ENCODE data around the gene SEMA3G.

SEMA3G gene

DNA sequence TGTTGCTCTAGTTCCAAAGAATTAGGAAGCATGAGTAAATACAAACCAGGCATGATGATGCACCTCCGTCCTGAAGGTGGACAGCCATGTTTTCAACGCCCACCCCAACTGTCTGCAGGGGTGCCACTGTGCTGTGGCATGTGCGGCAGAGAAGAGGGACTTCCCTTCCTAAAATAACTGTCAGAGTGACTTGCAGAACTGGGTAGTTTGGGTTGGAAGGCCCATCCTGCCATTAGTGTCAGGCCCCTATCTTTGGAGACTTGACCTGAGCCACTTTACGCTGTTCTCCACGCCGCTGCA is 32.8 kb upstream of the SEMA3G start:
- Histone ChIP-seq H3K27ac (ENCODE audit: low read length) (no peak overlapping the region), H3K4me1 (ENCODE audit: control insufficient read depth, insufficient read depth, low read length) (no peaks in the 10 kb centered on the region), H3K27me3 (ENCODE audit: control insufficient read depth, insufficient read depth, low read length) (no peaks in the 10 kb centered on the region), H3K4me3 (ENCODE audit: low read length) (no peak overlapping the region), H3K36me3 (ENCODE audit: control insufficient read depth, insufficient read depth, low read length) (peaks cover 59% of the 10 kb centered on the region), H3K9me3 (ENCODE audit: control insufficient read depth, insufficient read depth, low read length) (no peaks in the 10 kb centered on the region)
- no CpG with 5 or more reads among the region's 6 CpGs for whole genome bisulfite sequencing (ENCODE audit: insufficient coverage, insufficient read length)
- DNase-seq (ENCODE audit: low read depth, low spot score): no peak

DNA sequence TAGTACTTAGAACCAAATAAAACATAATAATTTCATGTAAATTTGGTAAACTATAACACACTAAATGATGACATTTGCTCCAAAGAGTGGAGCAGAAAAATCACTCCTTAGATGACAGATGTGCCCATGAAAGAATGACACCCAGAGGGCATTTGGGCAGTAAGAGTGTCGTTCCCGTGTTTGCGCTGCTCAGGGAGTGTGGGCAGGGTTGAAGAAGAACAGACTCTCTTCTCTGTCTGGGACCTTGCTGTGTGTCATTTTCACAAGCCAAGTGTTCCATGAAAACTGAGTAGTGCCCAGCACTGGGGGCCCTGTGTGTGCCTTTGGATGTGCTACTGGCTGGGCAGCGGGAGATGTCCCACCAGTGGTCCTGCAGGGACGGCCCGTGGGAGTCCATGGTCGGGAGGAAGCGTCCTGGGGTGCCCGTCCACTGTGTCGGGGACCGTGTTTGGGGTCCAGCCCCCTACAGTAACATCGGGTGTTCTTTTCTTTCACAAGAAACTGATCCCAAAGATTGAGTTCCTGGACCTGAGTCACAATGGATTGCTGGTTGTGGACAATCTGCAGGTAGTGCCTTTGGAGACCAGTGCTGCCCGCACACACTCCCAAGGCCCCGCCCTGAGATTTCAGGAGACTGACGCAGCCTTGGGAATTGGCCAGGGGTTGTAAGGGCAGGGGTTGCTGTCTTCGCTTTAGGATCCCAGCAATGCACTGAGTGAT is 32.3 kb upstream of the SEMA3G start:
- no peaks in the 10 kb centered on the region for H3K9me3 ChIP-seq (ENCODE audit: control insufficient read depth, insufficient read depth, low read length)
- H3K36me3 ChIP-seq (ENCODE audit: control insufficient read depth, insufficient read depth, low read length): peaks cover 62% of the 10 kb centered on the region
- H3K27ac ChIP-seq (ENCODE audit: low read length): no peak overlapping the region
- no peak overlapping the region for H3K4me3 ChIP-seq (ENCODE audit: low read length)
- no peaks in the 10 kb centered on the region for H3K27me3 ChIP-seq (ENCODE audit: control insufficient read depth, insufficient read depth, low read length)
- DNase-seq (ENCODE audit: low read depth, low spot score): no peak
- no peaks in the 10 kb centered on the region for H3K4me1 ChIP-seq (ENCODE audit: control insufficient read depth, insufficient read depth, low read length)
- no CpG with 5 or more reads among the region's 16 CpGs for WGBS (ENCODE audit: insufficient coverage, insufficient read length)

DNA sequence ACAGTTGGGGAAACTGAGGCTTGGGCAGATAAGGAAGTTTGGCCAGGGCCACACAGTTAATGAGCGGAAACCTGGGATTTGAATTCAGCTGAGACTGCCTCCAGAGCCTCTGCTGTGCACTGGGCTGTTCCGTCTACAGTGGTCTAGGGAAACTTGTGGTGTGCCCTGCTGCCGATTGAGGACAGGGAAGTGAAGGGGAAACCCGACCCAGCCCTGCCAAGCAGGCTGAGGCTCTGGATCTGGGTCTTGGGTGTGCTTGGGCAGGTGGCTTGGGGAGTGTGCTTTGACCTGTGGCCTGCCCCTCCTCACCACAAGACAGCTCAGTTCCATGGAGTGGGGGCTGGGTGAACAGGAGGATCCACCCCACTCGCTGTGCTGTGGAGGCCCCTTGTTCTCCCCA is 28.1 kb upstream of the SEMA3G start:
- Histone ChIP-seq H3K27ac (ENCODE audit: low read length) (no peak overlapping the region), H3K36me3 (ENCODE audit: control insufficient read depth, insufficient read depth, low read length) (peaks cover 44% of the 10 kb centered on the region)

DNA sequence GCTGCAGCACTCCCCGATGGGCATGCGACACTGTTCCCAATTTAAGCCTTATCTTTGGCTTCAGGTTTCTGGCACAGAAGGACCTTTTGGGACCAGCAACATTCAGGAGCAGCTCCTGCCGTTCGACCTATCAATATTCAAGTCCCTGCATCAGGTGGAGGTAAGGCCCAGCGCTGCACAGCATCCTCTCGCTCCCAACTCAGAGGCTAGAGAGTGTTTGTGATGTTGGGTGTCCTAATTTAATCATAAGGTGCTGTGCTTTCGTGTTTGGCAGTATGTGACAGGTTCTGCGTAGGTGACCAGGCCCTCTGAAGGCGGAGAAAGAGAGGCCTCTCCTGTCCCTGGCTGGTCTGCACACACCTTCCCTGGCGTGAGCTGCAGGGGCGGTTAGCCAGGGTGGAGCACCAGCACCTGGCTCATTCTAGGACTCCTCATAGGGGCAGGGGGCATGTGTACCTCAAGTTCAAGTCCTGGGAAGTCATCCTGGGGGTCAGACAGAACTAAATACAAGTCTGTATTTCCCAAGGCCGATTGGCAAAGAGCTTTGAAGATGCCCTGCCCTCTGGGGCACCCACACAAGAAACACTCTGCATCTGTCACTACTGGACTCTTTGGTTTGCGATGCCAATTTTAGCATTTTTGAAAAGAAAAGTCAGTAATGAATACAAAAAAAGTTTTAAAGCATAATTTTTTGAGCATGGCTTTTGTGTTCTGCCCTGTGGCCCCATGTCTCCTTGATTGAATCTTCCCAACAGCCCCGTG is 27.5 kb upstream of the SEMA3G start:
- no peak for DNase-seq (ENCODE audit: low read depth, low spot score)
- Histone ChIP-seq H3K27me3 (ENCODE audit: control insufficient read depth, insufficient read depth, low read length) (no peaks in the 10 kb centered on the region), H3K9me3 (ENCODE audit: control insufficient read depth, insufficient read depth, low read length) (no peaks in the 10 kb centered on the region), H3K27ac (ENCODE audit: low read length) (no peak overlapping the region), H3K4me1 (ENCODE audit: control insufficient read depth, insufficient read depth, low read length) (no peaks in the 10 kb centered on the region), H3K4me3 (ENCODE audit: low read length) (no peak overlapping the region), H3K36me3 (ENCODE audit: control insufficient read depth, insufficient read depth, low read length) (peaks cover 37% of the 10 kb centered on the region)
- WGBS (ENCODE audit: insufficient coverage, insufficient read length): no CpG with 5 or more reads among the region's 14 CpGs

More for the DNA sequence above, 28.1 kb upstream of the SEMA3G start:
- Histone ChIP-seq H3K4me1 (ENCODE audit: control insufficient read depth, insufficient read depth, low read length) (no peaks in the 10 kb centered on the region), H3K27me3 (ENCODE audit: control insufficient read depth, insufficient read depth, low read length) (no peaks in the 10 kb centered on the region), H3K4me3 (ENCODE audit: low read length) (no peak overlapping the region), H3K9me3 (ENCODE audit: control insufficient read depth, insufficient read depth, low read length) (no peaks in the 10 kb centered on the region)
- no peak for DNase-seq (ENCODE audit: low read depth, low spot score)
- WGBS (ENCODE audit: insufficient coverage, insufficient read length): no CpG with 5 or more reads among the region's 5 CpGs

DNA sequence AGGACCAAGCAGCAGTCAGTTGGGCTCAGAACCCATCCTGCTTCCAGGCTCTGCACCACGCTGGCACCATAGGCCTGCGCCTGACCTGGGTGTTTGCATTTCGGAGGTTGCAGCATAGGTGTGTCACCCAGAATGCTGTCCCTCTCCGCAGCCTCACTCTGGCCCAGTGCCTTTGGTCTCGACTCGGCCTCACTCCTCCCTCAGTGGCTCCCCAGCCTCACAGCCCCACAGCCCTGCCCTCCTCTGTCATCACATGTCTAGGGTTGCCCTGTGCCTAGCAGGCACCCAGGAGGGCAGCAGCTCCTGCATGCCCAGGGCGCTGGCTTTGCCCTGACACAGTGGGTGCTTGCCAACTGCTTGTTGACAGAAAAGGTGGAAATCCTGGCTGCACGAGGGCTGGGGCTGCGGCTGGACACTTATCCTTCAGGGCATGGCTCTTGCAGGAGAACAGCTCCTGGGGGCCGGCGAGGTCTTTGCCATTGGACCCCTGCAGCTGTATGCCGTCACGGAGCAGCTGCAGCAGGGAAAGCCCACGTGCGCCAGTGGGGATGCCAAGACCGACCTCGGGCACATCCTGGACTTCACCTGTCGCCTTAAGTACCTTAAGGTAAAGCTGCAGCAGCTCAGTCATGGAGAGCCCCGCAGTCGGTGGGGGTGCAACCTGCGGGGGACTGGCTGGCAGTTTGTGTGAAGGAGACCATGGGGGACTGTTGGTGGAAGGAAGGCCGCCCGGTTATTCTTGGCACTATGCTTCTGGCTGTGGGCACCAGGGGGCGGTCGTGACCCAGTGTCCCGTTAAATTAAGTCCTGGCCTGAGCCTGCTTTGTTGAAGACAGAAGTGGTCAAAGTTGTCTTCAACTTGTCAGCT is 26.7 kb upstream of the SEMA3G start:
- DNase-seq (ENCODE audit: low read depth, low spot score): no peak
- H3K4me1 ChIP-seq (ENCODE audit: control insufficient read depth, insufficient read depth, low read length): no peaks in the 10 kb centered on the region
- no peak overlapping the region for H3K27ac ChIP-seq (ENCODE audit: low read length)
- no CpG with 5 or more reads among the region's 26 CpGs for WGBS (ENCODE audit: insufficient coverage, insufficient read length)
- H3K27me3 ChIP-seq (ENCODE audit: control insufficient read depth, insufficient read depth, low read length): no peaks in the 10 kb centered on the region
- H3K36me3 ChIP-seq (ENCODE audit: control insufficient read depth, insufficient read depth, low read length): peaks cover 34% of the 10 kb centered on the region
- H3K9me3 ChIP-seq (ENCODE audit: control insufficient read depth, insufficient read depth, low read length): no peaks in the 10 kb centered on the region
- H3K4me3 ChIP-seq (ENCODE audit: low read length): no peak overlapping the region

DNA sequence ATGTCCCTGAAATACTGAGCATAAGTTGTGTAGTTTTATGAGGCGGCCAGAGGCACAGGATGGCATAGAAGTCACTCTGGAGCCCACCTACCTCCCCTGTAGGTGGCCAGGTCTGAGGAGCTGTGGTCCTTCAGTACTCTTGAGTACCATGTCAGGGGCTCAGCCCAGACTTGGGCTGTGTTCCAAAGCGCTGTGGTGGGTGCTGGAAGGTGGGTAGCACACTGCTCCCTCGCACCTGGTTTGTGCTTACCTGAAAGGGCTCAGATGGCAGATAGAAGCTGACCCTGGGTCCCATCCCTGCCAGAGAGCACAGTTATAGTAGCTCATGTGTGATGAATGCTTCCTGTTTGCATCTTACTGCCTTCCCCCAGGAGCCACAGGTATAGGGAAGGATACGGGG is 26.0 kb upstream of the SEMA3G start:
- Histone ChIP-seq H3K4me1 (ENCODE audit: control insufficient read depth, insufficient read depth, low read length) (no peaks in the 10 kb centered on the region), H3K27ac (ENCODE audit: low read length) (no peak overlapping the region), H3K27me3 (ENCODE audit: control insufficient read depth, insufficient read depth, low read length) (no peaks in the 10 kb centered on the region), H3K4me3 (ENCODE audit: low read length) (no peak overlapping the region), H3K36me3 (ENCODE audit: control insufficient read depth, insufficient read depth, low read length) (peaks cover 28% of the 10 kb centered on the region), H3K9me3 (ENCODE audit: control insufficient read depth, insufficient read depth, low read length) (no peaks in the 10 kb centered on the region)
- no CpG with 5 or more reads among the region's 4 CpGs for WGBS (ENCODE audit: insufficient coverage, insufficient read length)
- no peak for DNase-seq (ENCODE audit: low read depth, low spot score)

DNA sequence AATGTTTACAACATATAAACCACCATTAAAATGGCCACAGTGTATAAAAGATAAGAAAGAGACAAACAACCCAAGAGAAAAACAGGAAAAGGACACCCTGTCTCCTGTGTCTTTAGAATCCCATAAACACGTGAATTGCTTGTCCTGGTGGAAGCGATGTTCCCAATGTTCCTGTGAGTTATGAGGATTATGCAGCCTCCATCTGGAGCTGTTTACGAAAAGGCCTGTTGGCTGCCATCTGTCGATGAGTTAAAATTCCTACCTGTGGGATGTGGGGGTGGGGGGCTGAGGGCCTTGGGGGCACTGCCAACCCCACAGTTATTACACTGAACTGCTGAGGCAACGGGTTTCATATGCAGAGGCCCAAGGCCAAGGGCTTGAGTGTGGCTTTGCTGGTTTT is 24.1 kb upstream of the SEMA3G start:
- no peak for DNase-seq (ENCODE audit: low read depth, low spot score)
- Histone ChIP-seq H3K36me3 (ENCODE audit: control insufficient read depth, insufficient read depth, low read length) (peaks cover 26% of the 10 kb centered on the region), H3K27me3 (ENCODE audit: control insufficient read depth, insufficient read depth, low read length) (no peaks in the 10 kb centered on the region), H3K9me3 (ENCODE audit: control insufficient read depth, insufficient read depth, low read length) (no peaks in the 10 kb centered on the region), H3K4me1 (ENCODE audit: control insufficient read depth, insufficient read depth, low read length) (no peaks in the 10 kb centered on the region), H3K27ac (ENCODE audit: low read length) (no peak overlapping the region), H3K4me3 (ENCODE audit: low read length) (no peak overlapping the region)
- WGBS (ENCODE audit: insufficient coverage, insufficient read length): no CpG with 5 or more reads among the region's 5 CpGs

DNA sequence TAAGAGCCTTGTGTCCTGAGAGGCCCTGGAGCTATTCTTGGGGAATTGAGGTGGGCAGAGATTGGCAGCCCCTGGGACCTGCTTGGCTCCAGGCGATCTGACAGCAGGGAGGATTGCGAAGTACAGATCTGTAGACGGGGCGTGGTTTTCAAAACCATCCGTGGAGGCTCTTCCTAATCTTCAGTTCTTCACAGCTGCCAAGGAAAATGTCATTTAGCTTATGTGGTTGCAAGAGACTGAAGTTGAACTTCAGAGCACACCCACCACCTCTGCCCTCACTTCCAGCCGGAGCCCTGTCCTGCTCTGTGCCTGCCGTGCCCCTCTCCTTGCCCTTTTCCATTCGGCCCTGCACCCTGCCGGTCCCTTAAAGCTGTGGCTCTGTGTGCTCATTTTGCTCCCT is 23.4 kb upstream of the SEMA3G start:
- H3K27ac ChIP-seq (ENCODE audit: low read length): no peak overlapping the region
- no peaks in the 10 kb centered on the region for H3K9me3 ChIP-seq (ENCODE audit: control insufficient read depth, insufficient read depth, low read length)
- no CpG with 5 or more reads among the region's 9 CpGs for whole genome bisulfite sequencing (ENCODE audit: insufficient coverage, insufficient read length)
- no peak overlapping the region for H3K4me3 ChIP-seq (ENCODE audit: low read length)
- H3K4me1 ChIP-seq (ENCODE audit: control insufficient read depth, insufficient read depth, low read length): no peaks in the 10 kb centered on the region
- H3K27me3 ChIP-seq (ENCODE audit: control insufficient read depth, insufficient read depth, low read length): no peaks in the 10 kb centered on the region
- no peak for DNase-seq (ENCODE audit: low read depth, low spot score)
- peaks cover 21% of the 10 kb centered on the region for H3K36me3 ChIP-seq (ENCODE audit: control insufficient read depth, insufficient read depth, low read length)

DNA sequence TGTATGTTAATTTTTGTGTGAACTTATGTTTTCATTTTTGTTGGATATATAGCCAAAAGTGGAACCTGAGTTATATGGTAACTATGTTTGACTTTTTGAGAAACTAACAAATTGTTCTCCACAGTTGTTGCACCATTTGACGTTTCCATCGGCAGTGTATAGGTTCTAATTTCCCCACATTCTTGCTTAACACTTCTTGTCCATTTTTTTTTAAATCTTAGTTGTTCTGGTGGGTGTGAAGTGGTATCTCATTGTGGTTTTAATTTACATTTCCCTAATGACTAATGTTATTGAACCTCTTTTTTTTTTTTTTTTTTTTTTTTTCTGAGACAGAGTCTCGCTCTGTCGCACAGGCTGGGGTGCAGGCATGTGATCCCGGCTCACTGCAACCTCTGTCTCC is 18.5 kb upstream of the SEMA3G start:
- no peak overlapping the region for H3K27ac ChIP-seq (ENCODE audit: low read length)
- no CpG with 5 or more reads among the region's 5 CpGs for WGBS (ENCODE audit: insufficient coverage, insufficient read length)
- no peak for DNase-seq (ENCODE audit: low read depth, low spot score)
- H3K36me3 ChIP-seq (ENCODE audit: control insufficient read depth, insufficient read depth, low read length): peaks cover 14% of the 10 kb centered on the region
- H3K27me3 ChIP-seq (ENCODE audit: control insufficient read depth, insufficient read depth, low read length): no peaks in the 10 kb centered on the region
- no peaks in the 10 kb centered on the region for H3K9me3 ChIP-seq (ENCODE audit: control insufficient read depth, insufficient read depth, low read length)
- H3K4me3 ChIP-seq (ENCODE audit: low read length): no peak overlapping the region
- no peaks in the 10 kb centered on the region for H3K4me1 ChIP-seq (ENCODE audit: control insufficient read depth, insufficient read depth, low read length)

DNA sequence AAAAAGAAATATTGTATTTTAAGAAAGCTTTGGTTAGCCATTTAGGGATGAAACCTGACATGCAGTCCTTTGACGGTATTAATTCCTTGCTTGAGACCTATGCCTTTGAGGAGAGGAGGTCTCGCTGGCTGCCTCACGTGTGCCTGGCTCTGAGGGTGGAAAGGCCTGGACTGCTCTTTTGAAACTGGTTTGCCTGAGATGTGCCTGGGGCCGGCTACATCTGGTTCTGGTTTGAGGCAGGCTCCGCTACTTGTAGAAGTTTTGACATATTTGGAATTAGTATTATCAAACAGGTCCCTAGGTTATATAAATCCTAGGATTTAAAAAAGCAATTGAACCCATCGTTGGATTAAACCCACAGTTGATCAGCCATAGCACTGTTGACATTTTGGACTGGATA is 17.0 kb upstream of the SEMA3G start:
- Histone ChIP-seq H3K4me3 (ENCODE audit: low read length) (no peak overlapping the region), H3K9me3 (ENCODE audit: control insufficient read depth, insufficient read depth, low read length) (no peaks in the 10 kb centered on the region), H3K27me3 (ENCODE audit: control insufficient read depth, insufficient read depth, low read length) (no peaks in the 10 kb centered on the region), H3K27ac (ENCODE audit: low read length) (no peak overlapping the region), H3K36me3 (ENCODE audit: control insufficient read depth, insufficient read depth, low read length) (peaks cover 14% of the 10 kb centered on the region), H3K4me1 (ENCODE audit: control insufficient read depth, insufficient read depth, low read length) (no peaks in the 10 kb centered on the region)
- no peak for DNase-seq (ENCODE audit: low read depth, low spot score)
- WGBS (ENCODE audit: insufficient coverage, insufficient read length): no CpG with 5 or more reads among the region's 6 CpGs

Measured in iPS DF 6.9 (cell line).